ENCODE measurements around the gene SLX1A. TPM values are rescaled to one million over a fixed set of nuclear protein-coding genes. Genes with fewer than 3 reads are reported as not detected.
A peak's percentile ranks its signal among the peaks of the same experiment; 100 is the strongest.

Gene SLX1A
- total RNA-seq, 4 donors from 2014 or later = 23.6 to 103 (median 45.7) TPM

- Histone ChIP-seq H3K36me3 (no peaks in the 10 kb centered on the region), H3K4me3 (no peak overlapping the region), H3K9me3 (no peaks in the 10 kb centered on the region), H3K27me3 (no peaks in the 10 kb centered on the region), H3K4me1 (peaks cover 3 to 5% of the 10 kb centered on the region in 2 donors), H3K27ac (no peak overlapping the region)
- TF ChIP-seq CTCF (IDR thresholded peaks at IDR 0.05 in 4 of 5, conservative IDR thresholded peaks at IDR 0.05 in 1 of 5) = no peak
- TF ChIP-seq POLR2A (IDR thresholded peaks at IDR 0.05) = no peak
- ATAC-seq (no peak), DNase-seq (no peak)
- in situ Hi-C loops (cut with MboI; ENCODE audit: low sequenced_read_pairs in 4 of 4) (no loop called here), intact Hi-C loops (cut with DNase I; ENCODE audit: low total_unique reads) (no loop called here)
These were observed 14.5 kb upstream of the SLX1A start for GRCh38 chr16:30179195-30179594.

- no peaks in the 10 kb centered on the region for H3K9me3 ChIP-seq
- in situ Hi-C loops (cut with MboI; ENCODE audit: low sequenced_read_pairs in 4 of 4) (loop anchor here in 1 of 4 donors (10.0 kb wide), 2 partner anchors 75 to 135 kb away; no protein-coding TSS in a partner anchor), intact Hi-C loops (cut with DNase I; ENCODE audit: low total_unique reads) (no loop called here)
- no peaks in the 10 kb centered on the region for H3K27me3 ChIP-seq
- no peak overlapping the region for H3K4me3 ChIP-seq
- H3K36me3 ChIP-seq = no peaks in the 10 kb centered on the region
- TF ChIP-seq POLR2A (IDR thresholded peaks at IDR 0.05) = no peak
- TF ChIP-seq CTCF (IDR thresholded peaks at IDR 0.05 in 4 of 5, conservative IDR thresholded peaks at IDR 0.05 in 1 of 5) = no peak
- ATAC-seq (no peak), DNase-seq (no peak)
- no peak overlapping the region for H3K27ac ChIP-seq
- H3K4me1 ChIP-seq = peaks cover 3 to 7% of the 10 kb centered on the region in 2 donors
These were observed 13.7 kb upstream of the SLX1A start for GRCh38 chr16:30179931-30180330.

GRCh38 chr16:30180741-30181140 lies 12.9 kb upstream of the SLX1A start:
- Histone ChIP-seq H3K4me1 (peaks cover 3 to 7% of the 10 kb centered on the region in 2 donors), H3K27me3 (no peaks in the 10 kb centered on the region), H3K36me3 (no peaks in the 10 kb centered on the region), H3K4me3 (no peak overlapping the region), H3K27ac (no peak overlapping the region), H3K9me3 (no peaks in the 10 kb centered on the region)
- intact Hi-C loops (cut with DNase I; ENCODE audit: low total_unique reads) = no loop called here
- DNase-seq = no peak
- in situ Hi-C loops (cut with MboI; ENCODE audit: low sequenced_read_pairs in 4 of 4) = loop anchor here in 1 of 4 donors (10.0 kb wide), 2 partner anchors 76 to 136 kb away; no protein-coding TSS in a partner anchor
- no peak for TF ChIP-seq CTCF (IDR thresholded peaks at IDR 0.05 in 4 of 5, conservative IDR thresholded peaks at IDR 0.05 in 1 of 5)
- TF ChIP-seq POLR2A (IDR thresholded peaks at IDR 0.05) = no peak
- no peak for ATAC-seq

- Histone ChIP-seq H3K27ac (peak within 1 kb of the TSS; percentile 45 to 75 (median 58)), H3K9me3 (no peaks in the 10 kb centered on the region), H3K27me3 (no peaks in the 10 kb centered on the region), H3K4me1 (peaks cover 3 to 7% of the 10 kb centered on the region in 2 donors), H3K4me3 (peak within 1 kb of the TSS; percentile 55 to 74 (median 59)), H3K36me3 (no peaks in the 10 kb centered on the region)
- DNase-seq = peak; percentile 72 to 75
- in situ Hi-C loops (cut with MboI; ENCODE audit: low sequenced_read_pairs in 4 of 4) = loop anchor here in 1 of 4 donors (10.0 kb wide), 2 partner anchors 79 to 139 kb away; no protein-coding TSS in a partner anchor
- intact Hi-C loops (cut with DNase I; ENCODE audit: low total_unique reads) = no loop called here
- TF ChIP-seq POLR2A (IDR thresholded peaks at IDR 0.05) = peak; percentile 9 to 23
- no peak for TF ChIP-seq CTCF (IDR thresholded peaks at IDR 0.05 in 4 of 5, conservative IDR thresholded peaks at IDR 0.05 in 1 of 5)
- ATAC-seq = peak; percentile 83 to 88
These were observed 10.2 kb upstream of the SLX1A start, which contains the start of gene CORO1A for GRCh38 chr16:30183233-30184095. CORO1A (plus strand) TSS chr16:30183602; CDS start chr16:30185210, 1,608 bp downstream.

All from gastrocnemius medialis (tissue), 4 donors.